SK-N-SH (cell line): ENCODE data around the gene NCOA5. TPM values are rescaled to one million over a fixed set of nuclear protein-coding genes. Genes with fewer than 3 reads are reported as not detected.

Experiments
- CTCF ChIA-PET: fragments of 300-600, 350-600 bp; formaldehyde crosslinking; extraction: SDS; loops from one replicate; lab custom pipeline; 2021; lab: Yijun Ruan, JAX
- POLR2A ChIA-PET: fragments of 350-600 bp; sonication (Branson Sonifier 250); formaldehyde crosslinking; extraction: SDS; loops from one replicate; lab custom pipeline; 2020; ENCODE audit warnings: antibody characterized with exemption, inconsistent platforms; lab: Yijun Ruan, JAX
- DNase-seq: peaks from one replicate; pipeline ENCODE4 v3.0.0; 2012
- H2AFZ ChIP-seq: fragments of 200-600 bp; sonication (generic); 2 replicates; pipeline ENCODE4 v1.8.1; 2016; ENCODE audit warnings: antibody characterized with exemption, mild to moderate bottlenecking, low read depth
- H3F3A ChIP-seq: fragments of 200-600 bp; sonication (generic); replicated peaks from 2 replicates; pipeline ENCODE3; 2016; ENCODE audit warnings: antibody characterized with exemption, mild to moderate bottlenecking; ENCODE audit not compliant: insufficient read depth
- H3K27ac ChIP-seq, 2 experiments: fragments of 200-500 bp in 1 of 2; fragments of 200-600 bp in 1 of 2; sonication (Bioruptor generic) in 1 of 2; sonication (generic), shearing (Covaris generic) in 1 of 2; 2 replicates each; pipeline versions ENCODE4 v1.5.1 to v1.6.1; 2014 to 2016; ENCODE audit warnings: low read depth in 2 of 2, inconsistent platforms in 1 of 2, low read length in 1 of 2, mild to moderate bottlenecking in 1 of 2, mixed read lengths in 1 of 2
- H3K27me3 ChIP-seq: fragments of 200-600 bp; sonication (generic), shearing (Covaris generic); 2 replicates; pipeline ENCODE4 v1.6.1; 2016; ENCODE audit warnings: mixed run types; ENCODE audit not compliant: insufficient read depth
- H3K36me3 ChIP-seq, 2 experiments: fragments of 200-500 bp in 1 of 2; fragments of 200-600 bp in 1 of 2; sonication (Bioruptor generic) in 1 of 2; sonication (generic) in 1 of 2; replicated peaks in 1 of 2; 2 replicates each; pipeline versions ENCODE3 to v1.5.1; 2014 to 2016; ENCODE audit warnings: low read length in 1 of 2, mild to moderate bottlenecking in 1 of 2; ENCODE audit not compliant: insufficient read depth in 2 of 2, control insufficient read depth in 1 of 2
- H3K4me1 ChIP-seq, 2 experiments: fragments of 200-500 bp in 1 of 2; fragments of 200-600 bp in 1 of 2; sonication (Bioruptor generic) in 1 of 2; sonication (generic), shearing (Covaris generic) in 1 of 2; 2 replicates each; pipeline versions ENCODE4 v1.5.1 to v1.6.1; 2014 to 2016; ENCODE audit warnings: low read depth in 1 of 2, low read length in 1 of 2, mixed run types in 1 of 2; ENCODE audit not compliant: insufficient read depth in 2 of 2, control insufficient read depth in 1 of 2
- H3K4me2 ChIP-seq: fragments of 200-600 bp; sonication (generic), shearing (Covaris generic); 2 replicates; pipeline ENCODE4 v1.6.1; 2017; ENCODE audit warnings: mixed run types
- H3K4me3 ChIP-seq, 2 experiments: fragments of 200-500 bp in 1 of 2; fragments of 200-600 bp in 1 of 2; sonication (Bioruptor generic) in 1 of 2; sonication (generic), shearing (Covaris generic) in 1 of 2; 2 replicates each; pipeline versions ENCODE4 v1.5.1 to v1.8.1; 2014 to 2016; ENCODE audit warnings: low read depth in 2 of 2, inconsistent platforms in 1 of 2, low read length in 1 of 2, mild to moderate bottlenecking in 1 of 2, mixed read lengths in 1 of 2, moderate library complexity in 1 of 2
- H3K79me2 ChIP-seq: fragments of 200-600 bp; sonication (generic); 2 replicates; pipeline ENCODE4 v1.8.1; 2017; ENCODE audit warnings: mild to moderate bottlenecking; ENCODE audit not compliant: insufficient read depth
- H3K9ac ChIP-seq: fragments of 200-600 bp; sonication (generic); 2 replicates; pipeline ENCODE4 v1.6.1; 2017; ENCODE audit warnings: mixed run types
- H3K9me2 ChIP-seq: fragments of 200-600 bp; sonication (generic); 2 replicates; pipeline ENCODE4 v1.6.1; 2017; ENCODE audit warnings: mixed run types
- H3K9me3 ChIP-seq: fragments of 200-600 bp; sonication (generic); 2 replicates; pipeline ENCODE4 v1.6.1; 2017; ENCODE audit warnings: mixed run types, mild to moderate bottlenecking, moderate library complexity
- H4K20me1 ChIP-seq: fragments of 200-600 bp; sonication (generic); 2 replicates; pipeline ENCODE4 v1.6.1; 2017; ENCODE audit warnings: mild to moderate bottlenecking, mixed run types; ENCODE audit not compliant: insufficient read depth
- ELF1 ChIP-seq: IDR thresholded peaks from 2 replicates; pipeline ENCODE4 v1.4.0; 2012
- EZH2phosphoT487 ChIP-seq: fragments of 200-600 bp; sonication (generic); IDR thresholded peaks from 2 replicates; pipeline ENCODE4 v1.6.1; 2017; ENCODE audit warnings: low read depth, mixed run types, mild to moderate bottlenecking, antibody characterized with exemption, moderate library complexity, borderline replicate concordance
- FOSL2 ChIP-seq: IDR thresholded peaks from 2 replicates; pipeline ENCODE4 v1.4.0; 2012; ENCODE audit warnings: low read depth, mild to moderate bottlenecking, moderate library complexity, borderline replicate concordance
- MXI1 ChIP-seq: IDR thresholded peaks from 2 replicates; pipeline ENCODE4 v1.6.1; 2012; ENCODE audit warnings: mild to moderate bottlenecking, low read depth, low read length, improper control_type of control experiment
- NFIC ChIP-seq: IDR thresholded peaks from 2 replicates; pipeline ENCODE4 v1.4.0; 2012; ENCODE audit warnings: borderline replicate concordance
- RAD21 ChIP-seq: IDR thresholded peaks from 2 replicates; pipeline ENCODE4 v1.6.1; 2012; ENCODE audit warnings: mild to moderate bottlenecking, low read length
- RCOR1 ChIP-seq: fragments of 150-350 bp; IDR thresholded peaks from 2 replicates; pipeline ENCODE4 v1.6.1; 2017; ENCODE audit warnings: antibody characterized with exemption, low read length
- SIN3A ChIP-seq: IDR thresholded peaks from 2 replicates; pipeline ENCODE4 v1.6.1; 2012; ENCODE audit warnings: low read depth, mild to moderate bottlenecking, low read length, moderate library complexity, borderline replicate concordance
- SMC3 ChIP-seq: IDR thresholded peaks from 2 replicates; pipeline ENCODE4 v1.6.1; 2012; ENCODE audit warnings: low read depth, low read length, improper control_type of control experiment
- TAF1 ChIP-seq: IDR thresholded peaks from 2 replicates; pipeline ENCODE4 v1.6.1; 2012; ENCODE audit warnings: low read depth, mild to moderate bottlenecking, low read length, moderate library complexity, borderline replicate concordance
- WGBS: methylation state at CpG from one replicate; pipeline ENCODE4 v1.1.6; 2017; ENCODE audit warnings: low lambda C conversion rate; 5-methylcytosine and 5-hydroxymethylcytosine counted together
- polyA plus RNA-seq, 3 experiments: library from polyadenylated mRNA; depleted of rRNA; stranded (reverse); fragments of >200 nt; gene quantifications; 2 replicates each; pipeline ENCODE4 v1.2.3, GENCODE V29; 2012
- TF ChIP-seq, protein P1 (sequence below): fragments of 150-350 bp; IDR thresholded peaks from 2 replicates; pipeline ENCODE4 v1.6.1; 2017; ENCODE audit warnings: antibody characterized with exemption, low read length, low read depth, borderline replicate concordance
- TF ChIP-seq, protein P2 (sequence below): fragments of 150-350 bp; IDR thresholded peaks from 2 replicates; pipeline ENCODE4 v1.6.1; 2016; ENCODE audit warnings: mild to moderate bottlenecking, low read depth, low read length

The NCOA5 gene
- polyA plus RNA-seq, 1 of the 3 experiments (the other 2 are of a cell fraction): 20.4 TPM

DNA sequence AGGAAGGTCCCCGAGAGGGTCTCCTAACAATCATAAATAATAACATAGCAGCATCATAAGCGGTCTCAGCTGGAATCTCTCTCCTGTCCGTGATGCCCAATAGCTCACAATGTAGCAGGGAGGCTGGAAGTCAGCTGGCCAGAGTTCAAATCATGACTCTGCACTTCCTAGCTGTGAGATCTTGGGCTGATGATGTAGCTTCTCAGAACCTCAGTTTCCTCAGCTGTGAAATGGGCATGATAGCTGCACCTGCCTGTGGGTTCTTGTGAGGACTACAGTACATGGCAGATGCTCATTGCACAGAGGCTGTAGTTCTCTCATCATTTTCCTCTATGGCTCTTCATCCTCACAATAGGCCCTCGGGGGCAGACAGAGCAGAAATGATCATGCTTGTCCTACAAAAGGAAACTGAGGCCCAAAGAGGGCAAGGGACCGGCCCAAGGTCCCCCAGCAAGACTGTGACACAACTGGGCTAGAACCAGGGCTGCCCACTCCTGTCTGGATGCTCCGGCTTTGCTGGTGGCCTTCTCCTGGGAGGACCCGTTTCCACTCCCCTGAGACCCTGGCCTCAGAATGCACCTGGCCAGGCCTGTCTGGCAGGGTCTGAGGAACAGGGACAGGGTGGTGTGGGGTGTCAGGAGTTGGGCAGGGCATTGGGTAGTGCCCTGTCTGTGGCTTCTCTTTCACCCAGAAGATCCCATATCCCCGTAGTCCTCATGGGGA is 43.0 kb downstream of the NCOA5 start:
- Histone ChIP-seq H3K36me3 (no peaks in the 10 kb centered on the region), H3K9me3 (no peaks in the 10 kb centered on the region), H3K27me3 (no peaks in the 10 kb centered on the region), H2AFZ (no peak overlapping the region), H3K79me2 (no peaks in the 10 kb centered on the region), H3K4me2 (no peak overlapping the region), H3K4me3 (no peak overlapping the region), H3K9me2 (no peaks in the 10 kb centered on the region), H3K9ac (no peak overlapping the region), H3K27ac (no peak overlapping the region), H3F3A (no peaks in the 10 kb centered on the region), H3K4me1 (peaks cover under 1% of the 10 kb centered on the region in 2 experiments; a peak in 1 of 4 replicates), H4K20me1 (no peaks in the 10 kb centered on the region)
- no peak for TF ChIP-seq NFIC
- no peak for TF ChIP-seq SIN3A
- no peak for TF ChIP-seq RCOR1
- no peak for TF ChIP-seq ELF1
- no peak for TF ChIP-seq TAF1
- POLR2A ChIA-PET: no interaction called here
- WGBS: 34% methylated on average over 5 of the region's 8 CpGs
- no peak for DNase-seq
- CTCF ChIA-PET: no interaction called here

DNA sequence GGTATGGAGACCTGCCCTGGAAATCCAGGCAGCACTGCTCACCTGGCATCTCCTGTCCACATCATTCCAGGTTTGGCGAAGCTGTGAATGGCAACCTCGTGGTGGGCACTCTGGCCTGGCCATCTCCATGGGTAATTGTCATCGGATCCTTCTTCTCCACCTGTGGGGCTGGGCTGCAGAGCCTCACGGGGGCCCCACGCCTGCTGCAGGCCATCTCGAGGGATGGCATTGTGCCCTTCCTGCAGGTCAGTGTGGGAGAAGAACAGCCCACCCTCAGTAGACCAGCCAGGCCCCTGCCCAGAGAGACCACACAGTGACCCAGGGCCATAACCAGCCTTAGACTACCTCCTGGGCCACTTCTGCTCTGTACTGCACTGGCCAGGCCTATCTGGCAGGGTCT is 44.9 kb downstream of the NCOA5 start:
- H3K27me3 ChIP-seq: no peaks in the 10 kb centered on the region
- H3K27ac ChIP-seq: no peak overlapping the region
- no peak overlapping the region for H3K4me2 ChIP-seq
- POLR2A ChIA-PET: no interaction called here
- no peaks in the 10 kb centered on the region for H3K36me3 ChIP-seq
- DNase-seq: no peak
- H3F3A ChIP-seq: no peaks in the 10 kb centered on the region
- TF ChIP-seq, protein P1, sequence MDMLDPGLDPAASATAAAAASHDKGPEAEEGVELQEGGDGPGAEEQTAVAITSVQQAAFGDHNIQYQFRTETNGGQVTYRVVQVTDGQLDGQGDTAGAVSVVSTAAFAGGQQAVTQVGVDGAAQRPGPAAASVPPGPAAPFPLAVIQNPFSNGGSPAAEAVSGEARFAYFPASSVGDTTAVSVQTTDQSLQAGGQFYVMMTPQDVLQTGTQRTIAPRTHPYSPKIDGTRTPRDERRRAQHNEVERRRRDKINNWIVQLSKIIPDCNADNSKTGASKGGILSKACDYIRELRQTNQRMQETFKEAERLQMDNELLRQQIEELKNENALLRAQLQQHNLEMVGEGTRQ: no peak
- TF ChIP-seq MXI1 (no peak), SMC3 (no peak), EZH2phosphoT487 (no peak), RAD21 (no peak), FOSL2 (no peak)
- TF ChIP-seq, protein P2, sequence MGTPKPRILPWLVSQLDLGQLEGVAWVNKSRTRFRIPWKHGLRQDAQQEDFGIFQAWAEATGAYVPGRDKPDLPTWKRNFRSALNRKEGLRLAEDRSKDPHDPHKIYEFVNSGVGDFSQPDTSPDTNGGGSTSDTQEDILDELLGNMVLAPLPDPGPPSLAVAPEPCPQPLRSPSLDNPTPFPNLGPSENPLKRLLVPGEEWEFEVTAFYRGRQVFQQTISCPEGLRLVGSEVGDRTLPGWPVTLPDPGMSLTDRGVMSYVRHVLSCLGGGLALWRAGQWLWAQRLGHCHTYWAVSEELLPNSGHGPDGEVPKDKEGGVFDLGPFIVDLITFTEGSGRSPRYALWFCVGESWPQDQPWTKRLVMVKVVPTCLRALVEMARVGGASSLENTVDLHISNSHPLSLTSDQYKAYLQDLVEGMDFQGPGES: no peak
- H4K20me1 ChIP-seq: no peaks in the 10 kb centered on the region; the same call in 1 of the 2 replicates
- no peak overlapping the region for H2AFZ ChIP-seq
- WGBS: 83% methylated on average over 1 of the region's 6 CpGs
- H3K9me2 ChIP-seq: no peaks in the 10 kb centered on the region
- no peak overlapping the region for H3K4me3 ChIP-seq
- H3K9me3 ChIP-seq: no peaks in the 10 kb centered on the region
- no peak overlapping the region for H3K9ac ChIP-seq
- H3K4me1 ChIP-seq: no peaks in the 10 kb centered on the region
- CTCF ChIA-PET: interaction anchor here (1.1 to 1.5 kb wide), 2 partner anchors 75 to 261 kb away, joined by 3 read pairs; no protein-coding TSS in a partner anchor
- H3K79me2 ChIP-seq: no peaks in the 10 kb centered on the region
